GM12875 (cell line): ENCODE measurements around the gene ZNF827.
A peak's percentile ranks its signal among the peaks of the same experiment; 100 is the strongest.
"Not testable (repeated sequence)": the region's sequence is repeated elsewhere in the genome, so short reads cannot be mapped to it uniquely, and the experiment has no call there.

Experiments used
- H3K4me3 ChIP-seq: one replicate; pipeline ENCODE4 v1.5.1; 2011; ENCODE audit warnings: low read depth, low read length, control low read depth
- CTCF ChIP-seq: IDR thresholded peaks from 2 replicates; pipeline ENCODE4 v1.5.1; 2011; ENCODE audit warnings: low read depth, mild to moderate bottlenecking, control low read depth, inconsistent platforms, low read length, moderate library complexity, borderline replicate concordance; ENCODE audit not compliant: insufficient read depth

The ZNF827 gene

DNA sequence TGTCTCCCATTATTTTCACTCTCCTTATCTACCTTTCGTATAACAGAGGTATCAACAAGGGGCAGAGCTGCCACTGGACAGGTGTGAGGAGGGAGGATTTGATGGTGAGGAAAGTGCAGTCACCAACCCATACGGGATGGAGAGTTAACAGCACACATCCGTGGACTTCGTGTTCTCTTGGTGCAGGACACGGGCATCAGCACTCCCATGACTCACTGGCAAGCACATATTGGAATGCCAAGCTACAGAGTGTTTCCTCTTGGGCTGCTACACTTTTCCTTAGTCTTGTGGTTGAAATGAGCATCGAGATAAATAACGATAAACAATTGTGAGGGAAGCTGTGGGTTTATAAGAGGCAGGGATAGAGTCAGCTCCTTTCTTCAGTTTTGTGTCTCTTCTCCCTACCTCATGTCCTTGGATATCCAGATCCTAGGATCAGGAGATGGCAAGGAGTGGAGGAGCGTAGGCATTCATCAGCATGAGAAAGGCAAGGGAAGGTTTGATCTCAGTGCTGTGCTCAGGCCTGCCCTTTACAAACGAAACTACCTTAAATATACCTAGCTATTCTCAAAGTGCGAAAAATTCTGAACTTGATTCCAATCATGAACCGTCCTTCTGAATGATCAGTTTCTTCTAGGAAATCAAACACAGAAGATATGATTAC lies 96.3 kb downstream of the ZNF827 start:
- TF ChIP-seq CTCF, result no peak
- H3K4me3 ChIP-seq, result no peak overlapping the region

DNA sequence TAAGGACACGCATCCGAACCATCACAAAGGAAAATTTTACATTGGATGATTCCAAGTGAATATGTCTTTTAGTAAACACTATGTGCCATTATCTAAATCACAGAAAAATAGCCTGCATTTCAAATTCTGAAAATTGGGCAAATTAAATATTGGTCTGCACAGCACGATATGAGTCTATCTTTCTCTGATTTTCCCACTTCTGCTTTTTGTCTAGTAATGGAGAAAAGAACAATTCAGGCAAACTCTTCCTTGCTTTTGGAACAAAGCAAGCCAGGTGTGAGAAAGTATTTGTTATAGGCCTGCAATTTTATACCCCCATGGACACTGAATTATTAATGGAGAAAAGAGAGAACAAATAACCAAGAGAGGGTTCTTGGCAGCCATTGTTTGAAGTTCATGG lies 97.8 kb downstream of the ZNF827 start:
- no peak overlapping the region for H3K4me3 ChIP-seq
- no peak for TF ChIP-seq CTCF

GRCh38 chr4:145840162-145840768 lies 98.4 kb downstream of the ZNF827 start:
- no peak overlapping the region for H3K4me3 ChIP-seq
- peak; percentile 44 for TF ChIP-seq CTCF

GRCh38 chr4:145839151-145839550 lies 99.5 kb downstream of the ZNF827 start:
- no peak overlapping the region for H3K4me3 ChIP-seq
- TF ChIP-seq CTCF, result no peak

DNA sequence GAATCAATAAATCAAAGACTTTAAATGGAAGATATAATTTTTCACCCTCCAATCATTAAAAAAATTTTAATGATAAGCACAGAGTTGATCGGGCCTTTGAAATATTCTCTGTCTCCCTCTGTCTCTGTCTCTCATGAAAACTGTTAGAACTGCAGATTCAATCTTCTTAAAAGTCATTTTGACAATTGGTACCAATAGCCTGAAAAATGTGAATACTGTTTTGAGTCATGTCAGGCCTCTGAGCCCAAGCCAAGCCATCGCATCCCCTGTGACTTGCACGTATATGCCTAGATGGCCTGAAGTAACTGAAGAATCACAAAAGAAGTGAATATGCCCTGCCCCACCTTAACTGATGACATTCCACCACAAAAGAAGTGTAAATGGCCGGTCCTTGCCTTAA lies 106.2 kb downstream of the ZNF827 start:
- not testable (repeated sequence) for H3K4me3 ChIP-seq

DNA sequence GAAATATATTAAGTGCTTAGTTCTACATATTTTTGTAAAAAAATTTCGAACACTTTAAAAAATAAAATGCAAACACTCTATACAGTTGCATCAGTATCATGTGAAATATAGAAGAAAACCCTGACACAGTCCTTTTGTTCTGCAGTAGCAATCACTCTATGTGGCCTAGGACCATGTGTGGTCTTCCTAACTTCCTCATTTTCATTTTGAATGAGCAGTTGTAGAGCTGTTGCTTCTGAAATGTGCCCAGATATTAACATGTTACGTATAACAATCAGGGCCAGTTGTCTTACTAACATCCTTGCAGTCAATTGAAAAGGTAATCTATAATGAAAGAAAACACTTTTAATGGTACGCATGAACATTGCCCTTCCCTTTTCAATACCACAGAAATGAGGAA lies 107.9 kb downstream of the ZNF827 start:
- H3K4me3 ChIP-seq, result no peak overlapping the region
- no peak for TF ChIP-seq CTCF

DNA sequence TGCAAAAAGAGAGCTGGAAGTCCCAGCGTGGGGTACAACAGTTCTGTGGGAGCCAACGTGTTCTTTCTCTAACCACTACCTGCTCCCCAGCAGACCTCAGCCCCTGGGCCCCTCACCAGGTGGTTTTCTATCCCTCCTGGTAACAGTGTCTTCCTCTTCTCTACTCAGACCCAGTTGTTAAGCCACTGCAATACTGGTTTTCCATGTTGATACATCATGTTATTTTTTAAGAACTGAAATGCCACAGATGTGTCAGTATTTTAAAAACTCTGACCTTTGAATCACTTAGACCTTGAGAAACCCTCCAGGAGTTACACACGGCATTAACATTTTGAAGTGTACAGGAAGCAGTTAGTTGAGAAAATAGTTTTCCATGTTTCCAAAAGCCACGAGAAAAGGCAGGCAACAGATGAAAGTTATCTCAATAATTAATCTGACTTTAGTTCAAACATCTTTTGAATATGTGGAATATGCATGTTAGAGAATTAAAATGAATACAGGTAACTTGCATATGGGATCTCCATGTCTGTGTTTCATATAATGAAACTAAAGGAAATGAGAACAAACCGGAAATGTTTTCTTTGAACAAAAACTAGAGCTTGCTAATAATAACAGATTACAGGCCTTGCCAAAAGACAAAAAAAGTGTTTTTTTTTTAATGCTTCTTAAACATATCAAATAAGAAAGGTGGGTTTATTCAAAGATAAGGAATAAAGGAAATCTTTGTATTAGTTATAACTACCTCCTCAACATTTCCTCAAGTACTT lies 108.8 kb downstream of the ZNF827 start:
- TF ChIP-seq CTCF, result no peak

More for the DNA sequence above, 108.8 kb downstream of the ZNF827 start:
- no peak overlapping the region for H3K4me3 ChIP-seq
